Endothelial cell (in vitro differentiated cells): ENCODE results near the gene SOCS3. TPM values are rescaled to one million over a fixed set of nuclear protein-coding genes. Genes with fewer than 3 reads are reported as not detected.
A peak's percentile ranks its signal among the peaks of the same experiment; 100 is the strongest.

Experiments used
- DNase-seq: peaks from one replicate; pipeline ENCODE4 v3.0.0; 2021; ENCODE audit warnings: low spot score
- H3K27ac Mint-ChIP-seq: one replicate; pipeline ENCODE4 v1.8.0; 2021; ENCODE audit warnings: mixed read lengths, inconsistent platforms; ENCODE audit not compliant: unreplicated experiment
- H3K27me3 Mint-ChIP-seq: one replicate; pipeline ENCODE4 v1.8.0; 2021; ENCODE audit warnings: mild to moderate bottlenecking, moderate library complexity, mixed read lengths, inconsistent platforms; ENCODE audit not compliant: unreplicated experiment
- H3K36me3 Mint-ChIP-seq: one replicate; pipeline ENCODE4 v1.8.0; 2021; ENCODE audit warnings: mild to moderate bottlenecking, low read depth, mixed read lengths, inconsistent platforms; ENCODE audit not compliant: unreplicated experiment
- H3K4me1 Mint-ChIP-seq: one replicate; pipeline ENCODE4 v1.8.0; 2021; ENCODE audit warnings: mild to moderate bottlenecking, mixed read lengths, inconsistent platforms; ENCODE audit not compliant: unreplicated experiment
- H3K4me3 Mint-ChIP-seq: one replicate; pipeline ENCODE4 v1.8.0; 2021; ENCODE audit warnings: mild to moderate bottlenecking, mixed read lengths, inconsistent platforms; ENCODE audit not compliant: unreplicated experiment
- H3K9me3 Mint-ChIP-seq: one replicate; pipeline ENCODE4 v1.8.0; 2021; ENCODE audit warnings: mixed read lengths, inconsistent platforms; ENCODE audit not compliant: unreplicated experiment
- CTCF ChIP-seq: fragments of 200-600 bp; sonication (generic); IDR thresholded peaks from one replicate; pipeline ENCODE4 v1.5.0; 2021; ENCODE audit warnings: antibody characterized with exemption; ENCODE audit not compliant: unreplicated experiment
- total RNA-seq: library from RNA; stranded (reverse); fragmentation: NEBNext Ultra II Directional; extraction: Animal tissue kit (Norgen Biotek cat#: 25700); gene quantifications from one replicate; pipeline ENCODE4 v1.2.1, GENCODE V29; 2021; ENCODE audit not compliant: unreplicated experiment

SOCS3 gene
- total RNA-seq, 1 donor from 2014 or later, result 30.2 TPM

DNA sequence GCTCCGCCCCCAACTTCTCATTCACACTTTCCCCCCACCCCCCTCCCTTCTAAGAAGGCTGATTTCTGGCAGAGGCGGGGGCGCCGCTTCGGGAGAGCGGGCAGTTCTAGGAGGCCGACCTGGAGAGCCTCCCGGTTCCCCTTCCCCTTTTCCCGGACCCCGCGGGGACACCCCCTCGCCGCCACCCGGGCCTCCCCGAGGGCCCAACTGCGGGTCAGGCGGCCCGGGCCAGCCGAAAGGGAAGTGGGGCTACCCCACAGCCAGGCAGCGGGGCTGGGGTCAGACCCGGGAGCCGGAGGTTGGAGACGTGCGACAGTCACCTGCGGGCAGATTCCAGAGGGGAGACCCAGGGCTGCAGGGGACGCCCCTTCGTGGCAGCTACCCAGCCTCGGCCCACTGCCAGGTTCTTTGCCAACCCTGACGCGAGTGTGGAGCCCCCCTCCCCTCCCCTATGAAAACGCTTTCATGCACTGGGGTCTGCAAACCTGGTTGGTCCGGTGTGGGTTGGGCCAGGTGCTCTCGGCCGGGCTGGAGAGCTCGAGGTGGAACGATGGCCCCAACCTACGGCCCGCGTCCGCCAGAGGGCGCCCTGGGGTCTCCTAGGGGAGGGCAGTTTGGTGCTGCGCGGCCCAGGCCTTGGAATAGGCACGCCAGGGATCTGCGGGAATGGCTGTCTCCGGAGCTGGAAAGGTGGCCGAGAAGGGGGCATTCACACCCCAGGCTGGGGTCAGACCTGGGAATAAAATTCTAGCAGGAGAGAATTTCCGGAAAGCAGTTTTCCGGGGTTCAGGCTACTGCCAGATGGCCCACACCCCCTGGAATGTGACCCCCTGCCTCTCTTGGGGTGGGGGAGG is 721 bp upstream of the SOCS3 start:
- peak; percentile 92 for TF ChIP-seq CTCF
- Mint-ChIP-seq H3K27ac (peak overlapping the region; percentile 43), H3K27me3 (peaks cover 5% of the 10 kb centered on the region), H3K4me1 (peaks cover 32% of the 10 kb centered on the region), H3K36me3 (peaks cover 9% of the 10 kb centered on the region), H3K9me3 (no peaks in the 10 kb centered on the region), H3K4me3 (peak overlapping the region; percentile 81)
- DNase-seq, result peak; percentile 100

GRCh38 chr17:78359321-78359996 is 418 bp downstream of the SOCS3 start:
- Mint-ChIP-seq H3K36me3 (peaks cover 9% of the 10 kb centered on the region), H3K9me3 (no peaks in the 10 kb centered on the region), H3K4me1 (peaks cover 35% of the 10 kb centered on the region), H3K4me3 (peak overlapping the region; percentile 87), H3K27ac (no peak overlapping the region), H3K27me3 (peaks cover 5% of the 10 kb centered on the region)
- no peak for TF ChIP-seq CTCF
- DNase-seq, result peak; percentile 54

DNA sequence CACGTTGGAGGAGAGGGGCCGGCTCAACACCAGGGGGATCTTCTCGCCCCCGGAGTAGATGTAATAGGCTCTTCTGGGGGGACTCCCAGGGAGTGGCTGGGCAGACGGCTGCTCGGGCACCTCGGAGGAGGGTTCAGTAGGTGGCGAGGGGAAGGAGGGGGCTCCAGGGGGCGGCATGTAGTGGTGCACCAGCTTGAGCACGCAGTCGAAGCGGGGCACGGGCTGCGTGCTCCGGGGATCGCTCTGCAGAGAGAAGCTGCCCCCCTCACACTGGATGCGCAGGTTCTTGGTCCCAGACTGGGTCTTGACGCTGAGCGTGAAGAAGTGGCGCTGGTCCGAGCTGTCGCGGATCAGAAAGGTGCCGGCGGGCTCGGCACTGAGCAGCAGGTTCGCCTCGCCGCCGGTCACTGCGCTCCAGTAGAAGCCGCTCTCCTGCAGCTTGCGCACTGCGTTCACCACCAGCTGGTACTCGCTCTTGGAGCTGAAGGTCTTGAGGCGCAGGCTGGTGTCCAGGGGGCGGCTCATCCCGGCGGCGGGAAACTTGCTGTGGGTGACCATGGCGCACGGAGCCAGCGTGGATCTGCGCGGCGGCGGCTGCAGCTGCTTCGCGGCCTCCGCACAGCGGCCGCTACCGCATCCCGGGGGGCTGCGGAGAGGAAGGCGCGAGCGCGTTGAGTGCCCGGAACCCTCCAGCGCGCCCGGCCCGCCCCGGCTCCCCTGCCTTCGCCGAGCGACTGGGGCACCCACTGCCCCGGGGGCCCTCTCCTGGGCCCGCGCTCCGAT is 1.1 kb downstream of the SOCS3 start:
- Mint-ChIP-seq H3K9me3 (no peaks in the 10 kb centered on the region), H3K4me3 (peak overlapping the region; percentile 91), H3K36me3 (peaks cover 9% of the 10 kb centered on the region), H3K27me3 (peaks cover 6% of the 10 kb centered on the region), H3K27ac (no peak overlapping the region), H3K4me1 (peaks cover 36% of the 10 kb centered on the region)
- no peak for TF ChIP-seq CTCF
- DNase-seq, result no peak

DNA sequence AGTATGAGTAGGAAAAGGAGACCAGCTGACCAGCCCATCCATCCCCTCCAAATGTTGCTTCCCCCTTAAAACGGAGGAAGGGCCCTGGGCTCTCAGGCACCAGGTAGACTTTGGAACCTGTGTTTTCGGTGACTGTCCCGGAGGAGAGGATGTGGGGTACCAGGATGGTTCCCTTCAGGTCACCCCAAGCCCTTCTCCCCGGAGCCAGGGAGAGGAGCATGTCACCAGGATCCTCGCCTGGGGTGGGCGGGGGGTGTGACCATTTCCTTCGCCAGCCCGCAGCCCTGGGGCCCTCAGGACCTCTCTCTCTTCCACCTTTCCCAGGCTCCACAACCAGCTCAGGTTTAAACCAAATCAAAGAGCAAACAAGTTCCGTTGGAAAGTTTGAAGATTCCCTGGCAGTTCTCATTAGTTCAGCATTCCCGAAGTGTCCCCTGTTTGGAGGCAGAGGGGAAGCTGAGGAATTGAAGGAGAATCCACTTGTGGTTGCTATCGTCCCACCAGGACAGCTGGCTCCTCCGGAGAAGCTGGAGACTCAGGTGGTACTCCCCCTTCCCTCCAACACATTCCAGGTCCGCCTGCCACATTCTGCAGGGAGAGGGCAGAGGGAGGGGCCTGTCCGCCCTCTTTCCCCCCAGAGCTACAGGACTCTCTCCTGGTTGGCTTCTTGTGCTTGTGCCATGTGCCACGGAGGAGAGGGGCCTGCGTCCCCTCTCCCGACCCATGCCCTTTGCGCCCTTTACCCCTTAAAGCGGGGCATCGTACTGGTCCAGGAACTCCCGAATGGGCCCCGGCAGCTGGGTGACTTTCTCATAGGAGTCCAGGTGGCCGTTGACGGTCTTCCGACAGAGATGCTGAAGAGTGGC is 2.0 kb downstream of the SOCS3 start:
- H3K4me1 Mint-ChIP-seq, result peaks cover 41% of the 10 kb centered on the region
- TF ChIP-seq CTCF, result no peak
- peak overlapping the region; percentile 91 for H3K4me3 Mint-ChIP-seq
- no peaks in the 10 kb centered on the region for H3K9me3 Mint-ChIP-seq
- H3K27ac Mint-ChIP-seq, result no peak overlapping the region
- peaks cover 9% of the 10 kb centered on the region for H3K36me3 Mint-ChIP-seq
- DNase-seq, result no peak
- H3K27me3 Mint-ChIP-seq, result peaks cover 6% of the 10 kb centered on the region
